KOPT-K1 (cell line): ENCODE results near the gene TRAF6.

Experiments
- H3K27ac ChIP-seq: fragments of 200-600 bp; sonication (generic); 2 replicates; pipeline ENCODE4 v1.5.1; 2016; ENCODE audit warnings: antibody characterized with exemption, mild to moderate bottlenecking, low read depth, low read length; ENCODE audit not compliant: poor library complexity, severe bottlenecking
- H3K36me3 ChIP-seq: fragments of 200-600 bp; sonication (generic); 2 replicates; pipeline ENCODE4 v1.5.1; 2017; ENCODE audit warnings: antibody characterized with exemption, mild to moderate bottlenecking, low read length, moderate library complexity; ENCODE audit not compliant: insufficient read depth
- H3K9me3 ChIP-seq: fragments of 200-600 bp; sonication (generic); 2 replicates; pipeline ENCODE4 v1.5.1; 2017; ENCODE audit warnings: antibody characterized with exemption, low read length, mild to moderate bottlenecking; ENCODE audit not compliant: insufficient read depth, poor library complexity, severe bottlenecking

The TRAF6 gene

DNA sequence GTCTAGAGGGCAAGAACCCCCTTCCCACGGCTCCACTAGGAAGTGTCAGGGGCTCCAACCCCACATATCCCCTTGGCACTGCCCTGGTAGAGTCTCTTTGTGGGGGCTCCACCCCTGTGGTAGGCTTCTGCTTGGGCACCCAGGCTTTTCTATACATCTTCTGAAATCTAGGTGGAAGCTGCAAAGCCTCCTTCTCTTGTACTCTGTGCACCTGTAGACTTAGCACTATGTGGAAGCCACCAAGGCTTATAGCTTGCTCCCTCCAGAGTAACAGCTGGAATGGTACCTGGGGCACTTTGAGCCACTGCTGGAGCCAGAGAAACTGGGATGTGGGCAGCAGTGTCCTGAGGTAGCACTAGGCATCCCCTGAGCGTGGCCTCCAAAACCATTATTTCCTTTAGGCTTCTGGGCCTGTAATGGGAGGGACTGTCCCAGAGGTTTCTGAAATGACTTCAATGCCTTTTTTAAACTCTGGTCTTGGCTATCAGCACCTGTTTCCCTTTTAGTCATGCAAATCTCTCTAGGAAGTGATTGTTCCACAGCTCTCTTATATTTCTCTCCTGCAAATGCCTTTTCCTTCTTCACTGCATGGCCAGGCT is 68.4 kb downstream of the TRAF6 start:
- peaks cover 8% of the 10 kb centered on the region for H3K9me3 ChIP-seq
- H3K36me3 ChIP-seq: no peaks in the 10 kb centered on the region
- H3K27ac ChIP-seq: no peak overlapping the region

DNA sequence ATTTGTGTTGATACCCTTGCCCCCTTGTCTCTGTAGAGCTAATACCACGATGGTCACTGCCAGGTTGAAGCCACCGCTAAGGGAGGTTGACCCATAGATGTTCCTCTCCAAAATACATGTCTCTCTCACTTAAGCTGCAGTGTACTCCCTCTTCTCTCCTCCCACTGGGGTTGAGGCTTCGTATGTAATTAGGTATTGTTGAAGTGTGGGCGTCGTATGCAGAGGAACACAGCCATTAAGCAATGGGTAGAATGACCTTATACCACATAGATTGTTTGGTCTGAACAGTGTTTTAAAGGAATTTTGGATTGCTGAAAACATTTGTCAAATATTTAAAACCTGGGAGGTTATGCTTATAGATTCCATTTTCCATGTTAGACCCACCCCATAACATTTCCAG is 71.9 kb downstream of the TRAF6 start:
- Histone ChIP-seq H3K27ac (no peak overlapping the region), H3K36me3 (no peaks in the 10 kb centered on the region), H3K9me3 (peaks cover 8% of the 10 kb centered on the region)

DNA sequence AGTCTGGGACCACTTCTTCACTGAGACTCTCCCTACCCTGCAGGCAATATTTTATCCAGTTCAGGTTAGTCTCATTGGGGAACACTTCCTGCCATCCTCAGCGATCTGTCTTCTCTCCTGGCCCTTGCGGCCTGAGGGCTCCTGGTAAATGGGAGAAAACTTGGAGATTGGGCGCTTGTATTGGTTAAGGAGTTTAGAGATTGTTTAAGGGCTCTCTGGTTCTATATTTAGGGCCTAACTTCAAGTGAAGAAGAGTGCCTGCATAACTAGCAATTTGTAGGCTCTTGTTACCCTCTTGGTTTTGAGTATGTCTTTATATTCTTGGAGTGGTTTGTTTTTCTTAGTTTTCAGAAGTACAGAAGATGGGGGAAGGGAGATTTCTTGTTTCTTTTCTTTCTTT is 72.7 kb downstream of the TRAF6 start:
- no peaks in the 10 kb centered on the region for H3K36me3 ChIP-seq
- peaks cover 8% of the 10 kb centered on the region for H3K9me3 ChIP-seq
- no peak overlapping the region for H3K27ac ChIP-seq
